Body of pancreas (tissue), 4 donors: ENCODE data around the gene VMAC.

Source experiments
- POLR2A ChIP-seq, 3 donors: fragments of 450-650 bp; IDR thresholded peaks; one replicate each; pipeline ENCODE4 v1.6.1; 2016; ENCODE audit warnings: antibody characterized with exemption in 3 of 3, mild to moderate bottlenecking in 2 of 3
- TF ChIP-seq, protein P1 (sequence below), 7 experiments: fragments of 450-650 bp in 4 of 7; fragments of 200-600 bp in 3 of 7; sonication (generic) in 3 of 7; IDR thresholded peaks; one replicate each; pipeline ENCODE4 v1.5.1; 2016 to 2019; ENCODE audit warnings: antibody characterized with exemption in 7 of 7

DNA sequence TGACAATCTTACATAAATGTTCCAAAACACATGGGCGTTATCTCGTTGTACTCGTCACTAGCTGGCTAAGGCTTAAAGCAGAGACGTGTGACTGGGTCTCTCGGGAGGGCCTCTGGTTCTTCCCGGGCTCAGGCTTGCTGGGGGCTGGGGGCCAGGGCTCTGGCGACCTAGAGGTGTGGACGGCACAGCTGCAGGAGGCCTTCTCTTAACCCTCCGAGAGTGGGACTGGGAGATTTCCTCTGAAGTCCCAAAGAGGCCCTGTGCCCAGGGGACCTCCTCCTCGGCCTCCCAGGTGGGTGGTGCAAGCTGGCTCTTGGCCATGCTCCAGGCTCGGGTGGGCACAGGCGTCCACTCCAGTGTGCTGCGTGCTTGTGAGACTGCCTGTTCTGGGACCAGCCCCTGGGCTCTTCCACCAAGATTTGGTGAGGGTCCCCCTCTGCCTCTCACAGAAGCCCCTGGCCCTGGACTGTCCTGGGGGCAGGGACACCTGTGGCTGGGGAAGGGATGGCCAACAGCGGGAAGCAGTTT, 11.6 kb downstream of the VMAC start:
- TF ChIP-seq, protein P1, sequence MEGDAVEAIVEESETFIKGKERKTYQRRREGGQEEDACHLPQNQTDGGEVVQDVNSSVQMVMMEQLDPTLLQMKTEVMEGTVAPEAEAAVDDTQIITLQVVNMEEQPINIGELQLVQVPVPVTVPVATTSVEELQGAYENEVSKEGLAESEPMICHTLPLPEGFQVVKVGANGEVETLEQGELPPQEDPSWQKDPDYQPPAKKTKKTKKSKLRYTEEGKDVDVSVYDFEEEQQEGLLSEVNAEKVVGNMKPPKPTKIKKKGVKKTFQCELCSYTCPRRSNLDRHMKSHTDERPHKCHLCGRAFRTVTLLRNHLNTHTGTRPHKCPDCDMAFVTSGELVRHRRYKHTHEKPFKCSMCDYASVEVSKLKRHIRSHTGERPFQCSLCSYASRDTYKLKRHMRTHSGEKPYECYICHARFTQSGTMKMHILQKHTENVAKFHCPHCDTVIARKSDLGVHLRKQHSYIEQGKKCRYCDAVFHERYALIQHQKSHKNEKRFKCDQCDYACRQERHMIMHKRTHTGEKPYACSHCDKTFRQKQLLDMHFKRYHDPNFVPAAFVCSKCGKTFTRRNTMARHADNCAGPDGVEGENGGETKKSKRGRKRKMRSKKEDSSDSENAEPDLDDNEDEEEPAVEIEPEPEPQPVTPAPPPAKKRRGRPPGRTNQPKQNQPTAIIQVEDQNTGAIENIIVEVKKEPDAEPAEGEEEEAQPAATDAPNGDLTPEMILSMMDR (IDR thresholded peaks at IDR 0.05), result no peak
- TF ChIP-seq POLR2A (IDR thresholded peaks at IDR 0.05), result no peak
